ENCODE results near the gene SH3PXD2A. TPM values are rescaled to one million over a fixed set of nuclear protein-coding genes. Genes with fewer than 3 reads are reported as not detected.

SH3PXD2A gene
- total RNA-seq, 1 experiment from 2014 or later: 0.07 TPM

DNA sequence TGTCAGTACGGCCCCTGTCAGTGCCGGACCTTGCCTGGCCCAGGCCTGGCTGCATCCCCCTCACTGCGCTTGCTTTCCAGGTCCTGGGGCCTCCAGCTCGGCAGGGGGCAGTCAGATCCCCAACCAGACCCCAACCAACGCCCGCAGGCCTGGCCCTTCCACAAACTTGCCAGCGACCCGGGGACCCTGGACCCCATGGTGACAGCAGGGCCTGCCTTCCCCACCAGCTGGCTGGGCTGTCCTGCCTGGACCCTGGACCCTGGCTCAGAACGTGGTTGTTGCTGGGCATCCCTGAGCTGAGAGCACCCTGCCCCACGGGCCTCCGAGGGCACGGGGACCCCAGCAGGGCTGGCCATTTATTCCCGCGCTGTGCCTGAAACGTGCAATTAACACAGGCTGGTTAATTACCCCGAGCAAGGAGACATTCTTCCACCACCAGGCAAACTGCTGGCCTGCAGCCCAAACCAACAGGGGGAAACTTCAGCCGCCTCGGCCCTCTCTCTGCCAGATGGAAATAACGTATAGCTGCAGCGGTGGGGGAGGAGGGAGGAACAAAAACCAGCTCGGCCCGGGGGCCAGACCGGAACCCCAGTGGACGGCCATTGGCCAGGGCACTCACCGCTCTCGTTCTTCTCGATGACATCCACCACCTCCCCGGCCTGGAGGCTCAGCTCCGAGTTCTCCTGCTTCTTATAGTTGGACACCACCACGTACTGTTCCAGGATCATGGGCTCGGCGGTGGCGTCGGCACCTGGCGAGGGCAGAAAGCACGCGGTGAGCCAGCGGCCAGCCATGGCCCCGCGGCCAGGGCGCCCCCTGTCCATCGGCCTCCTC is 194.8 kb downstream of the SH3PXD2A start:
- Histone ChIP-seq H2AFZ (ENCODE audit: low read length) (no peak overlapping the region), H3K9me3 (ENCODE audit: low read length) (no peaks in the 10 kb centered on the region), H4K20me1 (ENCODE audit: insufficient read depth, low read depth, low read length) (no peaks in the 10 kb centered on the region), H3K27me3 (ENCODE audit: low read length) (0 out of 2 replicates have a peak, but pooled peaks cover 3% of the 10 kb centered on the region), H3K36me3 (ENCODE audit: insufficient read depth, low read length) (no peaks in the 10 kb centered on the region), H3K79me2 (ENCODE audit: low read length) (no peaks in the 10 kb centered on the region), H3K27ac (ENCODE audit: low read length) (no peak overlapping the region), H3K4me2 (ENCODE audit: low read depth, low read length, poor library complexity, severe bottlenecking) (no peak overlapping the region), H3K9ac (ENCODE audit: low read length) (no peak overlapping the region), H3K4me1 (ENCODE audit: low read length) (no peaks in the 10 kb centered on the region), H3K4me3 (ENCODE audit: low read length) (no peak overlapping the region), H3K9me2 (replicated peaks; ENCODE audit: insufficient read depth, low read length) (no peaks in the 10 kb centered on the region)
- DNase-seq: no peak

- Histone ChIP-seq H3K79me2 (ENCODE audit: low read length) (no peaks in the 10 kb centered on the region), H3K4me3 (ENCODE audit: low read length) (no peak overlapping the region), H3K9ac (ENCODE audit: low read length) (no peak overlapping the region), H3K27ac (ENCODE audit: low read length) (no peak overlapping the region), H3K4me2 (ENCODE audit: low read depth, low read length, poor library complexity, severe bottlenecking) (no peak overlapping the region), H4K20me1 (ENCODE audit: insufficient read depth, low read depth, low read length) (no peaks in the 10 kb centered on the region), H3K27me3 (ENCODE audit: low read length) (0 out of 2 replicates have a peak, but pooled peaks cover 3% of the 10 kb centered on the region), H3K9me3 (ENCODE audit: low read length) (no peaks in the 10 kb centered on the region), H3K9me2 (replicated peaks; ENCODE audit: insufficient read depth, low read length) (no peaks in the 10 kb centered on the region), H2AFZ (ENCODE audit: low read length) (no peak overlapping the region), H3K36me3 (ENCODE audit: insufficient read depth, low read length) (no peaks in the 10 kb centered on the region), H3K4me1 (ENCODE audit: low read length) (no peaks in the 10 kb centered on the region)
- no peak for DNase-seq
Measured at GRCh38 chr10:103659674-103660363, 195.6 kb downstream of the SH3PXD2A start.

DNA sequence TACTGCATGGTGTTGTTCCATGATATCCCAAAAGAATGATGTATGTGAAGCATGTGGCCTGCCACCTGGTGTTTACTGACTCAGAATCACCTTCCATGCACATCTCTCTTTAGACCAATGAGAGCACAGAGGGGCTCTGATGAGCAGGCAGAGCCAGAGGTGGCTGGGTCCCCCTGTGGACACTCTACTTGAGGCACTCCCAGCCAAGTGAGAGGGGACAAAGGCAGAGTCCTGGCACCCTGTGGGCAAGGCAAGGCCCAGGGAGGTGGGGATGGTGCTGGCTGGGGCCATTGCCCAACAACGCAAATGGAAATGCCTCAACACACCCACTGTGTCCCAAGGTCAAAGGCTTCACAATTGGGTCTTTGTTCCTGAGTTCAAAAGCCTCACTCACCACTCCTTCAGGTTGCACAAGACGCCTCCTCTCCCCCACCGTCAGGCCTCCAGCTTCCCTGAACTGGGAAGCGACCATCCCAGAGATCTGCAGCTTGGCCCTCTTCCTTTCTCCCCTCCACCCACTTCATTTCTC is 197.3 kb downstream of the SH3PXD2A start:
- no peaks in the 10 kb centered on the region for H3K36me3 ChIP-seq (ENCODE audit: insufficient read depth, low read length)
- H3K4me3 ChIP-seq (ENCODE audit: low read length): no peak overlapping the region
- H3K4me2 ChIP-seq (ENCODE audit: low read depth, low read length, poor library complexity, severe bottlenecking): no peak overlapping the region
- no peak overlapping the region for H3K27ac ChIP-seq (ENCODE audit: low read length)
- no peaks in the 10 kb centered on the region for H3K9me3 ChIP-seq (ENCODE audit: low read length)
- H3K9me2 ChIP-seq (replicated peaks; ENCODE audit: insufficient read depth, low read length): no peaks in the 10 kb centered on the region
- no peak overlapping the region for H2AFZ ChIP-seq (ENCODE audit: low read length)
- DNase-seq: no peak
- no peaks in the 10 kb centered on the region for H3K4me1 ChIP-seq (ENCODE audit: low read length)
- H3K9ac ChIP-seq (ENCODE audit: low read length): no peak overlapping the region
- 0 out of 2 replicates have a peak, but pooled peaks cover 3% of the 10 kb centered on the region for H3K27me3 ChIP-seq (ENCODE audit: low read length)
- H3K79me2 ChIP-seq (ENCODE audit: low read length): no peaks in the 10 kb centered on the region
- H4K20me1 ChIP-seq (ENCODE audit: insufficient read depth, low read depth, low read length): no peaks in the 10 kb centered on the region

- Histone ChIP-seq H3K4me1 (ENCODE audit: low read length) (no peaks in the 10 kb centered on the region), H3K9me3 (ENCODE audit: low read length) (no peaks in the 10 kb centered on the region), H3K4me2 (ENCODE audit: low read depth, low read length, poor library complexity, severe bottlenecking) (no peak overlapping the region), H3K9ac (ENCODE audit: low read length) (no peak overlapping the region), H3K9me2 (replicated peaks; ENCODE audit: insufficient read depth, low read length) (no peaks in the 10 kb centered on the region), H2AFZ (ENCODE audit: low read length) (no peak overlapping the region), H4K20me1 (ENCODE audit: insufficient read depth, low read depth, low read length) (no peaks in the 10 kb centered on the region), H3K79me2 (ENCODE audit: low read length) (no peaks in the 10 kb centered on the region), H3K36me3 (ENCODE audit: insufficient read depth, low read length) (no peaks in the 10 kb centered on the region), H3K4me3 (ENCODE audit: low read length) (no peak overlapping the region), H3K27me3 (ENCODE audit: low read length) (0 out of 2 replicates have a peak, but pooled peaks cover 3% of the 10 kb centered on the region), H3K27ac (ENCODE audit: low read length) (no peak overlapping the region)
- no peak for DNase-seq
Measured at GRCh38 chr10:103657061-103657591, 198.2 kb downstream of the SH3PXD2A start.

GRCh38 chr10:103654925-103655324 is 200.5 kb downstream of the SH3PXD2A start:
- no peak overlapping the region for H3K4me2 ChIP-seq (ENCODE audit: low read depth, low read length, poor library complexity, severe bottlenecking)
- H3K4me3 ChIP-seq (ENCODE audit: low read length): no peak overlapping the region
- no peak overlapping the region for H3K27ac ChIP-seq (ENCODE audit: low read length)
- no peaks in the 10 kb centered on the region for H3K36me3 ChIP-seq (ENCODE audit: insufficient read depth, low read length)
- no peak overlapping the region for H2AFZ ChIP-seq (ENCODE audit: low read length)
- H3K9me2 ChIP-seq (replicated peaks; ENCODE audit: insufficient read depth, low read length): no peaks in the 10 kb centered on the region
- H3K9ac ChIP-seq (ENCODE audit: low read length): no peak overlapping the region
- no peaks in the 10 kb centered on the region for H3K4me1 ChIP-seq (ENCODE audit: low read length)
- no peaks in the 10 kb centered on the region for H4K20me1 ChIP-seq (ENCODE audit: insufficient read depth, low read depth, low read length)
- 0 out of 2 replicates have a peak, but pooled peaks cover 3% of the 10 kb centered on the region for H3K27me3 ChIP-seq (ENCODE audit: low read length)
- H3K79me2 ChIP-seq (ENCODE audit: low read length): no peaks in the 10 kb centered on the region
- no peaks in the 10 kb centered on the region for H3K9me3 ChIP-seq (ENCODE audit: low read length)
- no peak for DNase-seq

GRCh38 chr10:103653581-103654037 is 201.8 kb downstream of the SH3PXD2A start:
- H3K9ac ChIP-seq (ENCODE audit: low read length): no peak overlapping the region
- H3K79me2 ChIP-seq (ENCODE audit: low read length): no peaks in the 10 kb centered on the region
- no peak overlapping the region for H3K4me3 ChIP-seq (ENCODE audit: low read length)
- no peaks in the 10 kb centered on the region for H3K36me3 ChIP-seq (ENCODE audit: insufficient read depth, low read length)
- H3K9me3 ChIP-seq (ENCODE audit: low read length): no peaks in the 10 kb centered on the region
- H3K4me1 ChIP-seq (ENCODE audit: low read length): no peaks in the 10 kb centered on the region
- H3K4me2 ChIP-seq (ENCODE audit: low read depth, low read length, poor library complexity, severe bottlenecking): no peak overlapping the region
- no peak overlapping the region for H3K27ac ChIP-seq (ENCODE audit: low read length)
- H3K9me2 ChIP-seq (replicated peaks; ENCODE audit: insufficient read depth, low read length): no peaks in the 10 kb centered on the region
- no peaks in the 10 kb centered on the region for H4K20me1 ChIP-seq (ENCODE audit: insufficient read depth, low read depth, low read length)
- no peak overlapping the region for H2AFZ ChIP-seq (ENCODE audit: low read length)
- DNase-seq: no peak
- H3K27me3 ChIP-seq (ENCODE audit: low read length): 0 out of 2 replicates have a peak, but pooled peaks cover 3% of the 10 kb centered on the region

GRCh38 chr10:103652599-103653281 is 202.6 kb downstream of the SH3PXD2A start:
- H2AFZ ChIP-seq (ENCODE audit: low read length): no peak overlapping the region
- 0 out of 2 replicates have a peak, but pooled peaks cover 3% of the 10 kb centered on the region for H3K27me3 ChIP-seq (ENCODE audit: low read length)
- no peaks in the 10 kb centered on the region for H3K9me3 ChIP-seq (ENCODE audit: low read length)
- no peak overlapping the region for H3K4me2 ChIP-seq (ENCODE audit: low read depth, low read length, poor library complexity, severe bottlenecking)
- H3K9me2 ChIP-seq (replicated peaks; ENCODE audit: insufficient read depth, low read length): no peaks in the 10 kb centered on the region
- no peak overlapping the region for H3K9ac ChIP-seq (ENCODE audit: low read length)
- H3K36me3 ChIP-seq (ENCODE audit: insufficient read depth, low read length): no peaks in the 10 kb centered on the region
- H3K79me2 ChIP-seq (ENCODE audit: low read length): no peaks in the 10 kb centered on the region
- H3K4me3 ChIP-seq (ENCODE audit: low read length): no peak overlapping the region
- no peaks in the 10 kb centered on the region for H4K20me1 ChIP-seq (ENCODE audit: insufficient read depth, low read depth, low read length)
- no peak for DNase-seq
- no peaks in the 10 kb centered on the region for H3K4me1 ChIP-seq (ENCODE audit: low read length)
- no peak overlapping the region for H3K27ac ChIP-seq (ENCODE audit: low read length)

All from Karpas-422 (cell line).